Lung (tissue), 12 donors: ENCODE measurements around the gene RASSF10. TPM values are rescaled to one million over a fixed set of nuclear protein-coding genes. Genes with fewer than 3 reads are reported as not detected.

Source experiments
- ATAC-seq: fragments of 200-7000 bp; cut with Tn5 transposase; one replicate; pipeline ENCODE4 v1.9.1; 2020; ENCODE audit warnings: moderate number of reproducible peaks; ENCODE audit not compliant: insufficient read depth, low FRiP score
- DNase-seq, 3 donors: peaks; one replicate each; pipeline ENCODE4 v3.0.0-alpha.2; 2013 to 2017
- H3K27ac ChIP-seq, 2 donors: one replicate each; pipeline ENCODE4 v1.5.1; 2013; ENCODE audit warnings: mild to moderate bottlenecking in 2 of 2, moderate library complexity in 2 of 2, control low read depth in 1 of 2, inconsistent platforms in 1 of 2, low read depth in 1 of 2, low read length in 1 of 2
- H3K27me3 ChIP-seq, 3 donors: one replicate each; pipeline ENCODE4 v1.5.1; 2013; ENCODE audit warnings: low read length in 2 of 3; ENCODE audit not compliant: control insufficient read depth in 3 of 3, insufficient read depth in 3 of 3
- H3K36me3 ChIP-seq, 4 donors: one replicate each; pipeline ENCODE4 v1.5.1; 2013; ENCODE audit warnings: low read length in 4 of 4, mild to moderate bottlenecking in 1 of 4, moderate library complexity in 1 of 4; ENCODE audit not compliant: control insufficient read depth in 4 of 4, insufficient read depth in 4 of 4
- H3K4me1 ChIP-seq, 5 donors: one replicate each; pipeline ENCODE4 v1.5.1; 2013; ENCODE audit warnings: low read length in 5 of 5, mild to moderate bottlenecking in 2 of 5, moderate library complexity in 1 of 5; ENCODE audit not compliant: control insufficient read depth in 5 of 5, insufficient read depth in 5 of 5
- H3K4me3 ChIP-seq: one replicate; pipeline ENCODE4 v1.5.1; 2013; ENCODE audit warnings: mild to moderate bottlenecking, control low read depth, moderate library complexity
- H3K9ac ChIP-seq, 2 donors: one replicate each; pipeline ENCODE4 v1.5.1; 2013; ENCODE audit warnings: low read length in 2 of 2, control low read depth in 1 of 2; ENCODE audit not compliant: insufficient read depth in 1 of 2
- H3K9me3 ChIP-seq, 4 donors: one replicate each; pipeline ENCODE4 v1.5.1; 2013; ENCODE audit warnings: low read length in 3 of 4, mild to moderate bottlenecking in 1 of 4, moderate library complexity in 1 of 4; ENCODE audit not compliant: control insufficient read depth in 4 of 4, insufficient read depth in 3 of 4
- WGBS, 2 donors: extraction: QIAGEN DNeasy Blood & Tissue Kit; methylation state at CpG; one replicate each; pipeline ENCODE4 v1.1.7; 2013; 5-methylcytosine and 5-hydroxymethylcytosine counted together
- polyA plus RNA-seq, 2 donors: library from polyadenylated mRNA; stranded (reverse); fragments of 200-250 nt; gene quantifications; one replicate each; pipeline ENCODE4 v1.2.1, GENCODE V29; 2013
- total RNA-seq, 2 donors: library from RNA; depleted of rRNA in 1 of 2; stranded (reverse); fragments of >200 nt in 1 of 2; gene quantifications; one replicate each; pipeline ENCODE4 v1.2.1, GENCODE V29; 2014 to 2021
- TF ChIP-seq, protein P1 (sequence below): IDR thresholded peaks from 2 replicates; pipeline ENCODE4 v1.5.1; 2012; ENCODE audit warnings: mild to moderate bottlenecking; ENCODE audit errors: control extremely low read depth, extremely low read depth
- donor health status: control.
- donor health status: control.
- donor health status: Bipolar disorder and iron deficiency.
- donor health status: healthy.
- donor health status: DM: yes; HTN: yes; CAD: no.

RASSF10 gene
- total and polyA plus RNA-seq, 4 donors, result 1.7 to 12.2 (median 6.1) TPM

GRCh38 chr11:12995188-12995587 is 13.9 kb upstream of the RASSF10 start:
- Histone ChIP-seq H3K9me3 (no peaks in the 10 kb centered on the region), H3K4me3 (no peak overlapping the region), H3K4me1 (peaks cover 0 to 5% (median 0%) of the 10 kb centered on the region in 5 donors), H3K27ac (no peak overlapping the region), H3K36me3 (no peaks in the 10 kb centered on the region), H3K9ac (no peak overlapping the region), H3K27me3 (no peaks in the 10 kb centered on the region)
- ATAC-seq, result no peak
- peak; percentile 31 to 83 (median 69) for DNase-seq
- TF ChIP-seq, protein P1, sequence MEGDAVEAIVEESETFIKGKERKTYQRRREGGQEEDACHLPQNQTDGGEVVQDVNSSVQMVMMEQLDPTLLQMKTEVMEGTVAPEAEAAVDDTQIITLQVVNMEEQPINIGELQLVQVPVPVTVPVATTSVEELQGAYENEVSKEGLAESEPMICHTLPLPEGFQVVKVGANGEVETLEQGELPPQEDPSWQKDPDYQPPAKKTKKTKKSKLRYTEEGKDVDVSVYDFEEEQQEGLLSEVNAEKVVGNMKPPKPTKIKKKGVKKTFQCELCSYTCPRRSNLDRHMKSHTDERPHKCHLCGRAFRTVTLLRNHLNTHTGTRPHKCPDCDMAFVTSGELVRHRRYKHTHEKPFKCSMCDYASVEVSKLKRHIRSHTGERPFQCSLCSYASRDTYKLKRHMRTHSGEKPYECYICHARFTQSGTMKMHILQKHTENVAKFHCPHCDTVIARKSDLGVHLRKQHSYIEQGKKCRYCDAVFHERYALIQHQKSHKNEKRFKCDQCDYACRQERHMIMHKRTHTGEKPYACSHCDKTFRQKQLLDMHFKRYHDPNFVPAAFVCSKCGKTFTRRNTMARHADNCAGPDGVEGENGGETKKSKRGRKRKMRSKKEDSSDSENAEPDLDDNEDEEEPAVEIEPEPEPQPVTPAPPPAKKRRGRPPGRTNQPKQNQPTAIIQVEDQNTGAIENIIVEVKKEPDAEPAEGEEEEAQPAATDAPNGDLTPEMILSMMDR, result no peak

DNA sequence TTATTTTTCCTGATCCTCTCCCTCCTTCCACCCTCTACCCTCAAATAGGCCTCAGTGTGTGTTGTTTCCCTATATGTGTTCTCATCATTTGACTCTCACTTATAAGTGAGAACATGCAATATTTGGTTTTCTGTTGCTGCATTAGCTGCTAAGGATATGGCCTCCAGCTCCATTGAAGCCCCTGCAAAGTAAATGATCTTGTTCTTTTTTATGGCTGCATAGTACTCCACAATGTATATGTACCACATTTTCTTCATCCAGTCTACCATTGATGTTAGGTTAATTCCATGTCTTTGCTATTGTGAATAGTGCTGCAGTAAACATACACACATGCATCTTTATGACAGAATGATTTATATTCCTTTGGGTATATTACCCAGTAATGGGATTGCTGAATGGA is 13.3 kb upstream of the RASSF10 start:
- Histone ChIP-seq H3K27ac (no peak overlapping the region), H3K27me3 (no peaks in the 10 kb centered on the region), H3K9ac (no peak overlapping the region), H3K4me1 (peaks cover 0 to 3% (median 0%) of the 10 kb centered on the region in 5 donors), H3K4me3 (no peak overlapping the region), H3K9me3 (no peaks in the 10 kb centered on the region), H3K36me3 (no peaks in the 10 kb centered on the region)
- TF ChIP-seq, protein P1, result no peak
- DNase-seq, result no peak
- no peak for ATAC-seq

DNA sequence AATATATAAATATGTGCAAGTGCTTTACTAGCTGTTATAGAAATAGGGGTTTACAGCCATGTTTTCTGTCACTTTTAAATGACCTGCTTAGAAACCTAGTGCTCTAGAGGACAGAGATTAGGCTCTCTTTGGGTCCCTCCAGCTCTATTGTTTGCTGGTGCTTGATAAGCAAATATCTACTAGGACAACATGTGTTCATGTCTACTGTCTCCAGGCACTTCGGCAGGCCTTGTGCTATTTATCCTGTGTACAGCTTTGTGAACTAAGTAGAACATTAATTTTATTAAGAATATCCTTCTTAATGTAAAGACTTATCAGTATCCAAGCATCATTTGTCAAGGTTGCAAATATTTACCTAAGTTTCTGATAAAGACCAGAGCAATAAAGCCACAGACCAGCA is 11.9 kb upstream of the RASSF10 start:
- no peaks in the 10 kb centered on the region for H3K4me1 ChIP-seq
- H3K36me3 ChIP-seq, result no peaks in the 10 kb centered on the region
- no peak overlapping the region for H3K4me3 ChIP-seq
- no peak overlapping the region for H3K9ac ChIP-seq
- TF ChIP-seq, protein P1, result no peak
- H3K9me3 ChIP-seq, result no peaks in the 10 kb centered on the region
- H3K27me3 ChIP-seq, result no peaks in the 10 kb centered on the region
- WGBS, 2 donors, result 78 to 81% methylated on average over 1 of the region's 1 CpG
- ATAC-seq (no peak), DNase-seq (no peak)
- no peak overlapping the region for H3K27ac ChIP-seq

- H3K4me3 ChIP-seq, result no peak overlapping the region
- H3K27me3 ChIP-seq, result no peaks in the 10 kb centered on the region
- no peak for ATAC-seq
These were observed 10.8 kb upstream of the RASSF10 start for GRCh38 chr11:12998336-12998735.

More at GRCh38 chr11:12998336-12998735, 10.8 kb upstream of the RASSF10 start:
- Histone ChIP-seq H3K36me3 (no peaks in the 10 kb centered on the region), H3K9ac (no peak overlapping the region), H3K4me1 (no peaks in the 10 kb centered on the region), H3K9me3 (no peaks in the 10 kb centered on the region), H3K27ac (no peak overlapping the region)
- TF ChIP-seq, protein P1, result no peak
- DNase-seq, result no peak
- 78 to 80% methylated on average over 5 of the region's 5 CpGs for WGBS, 2 donors
